Thyroid gland (tissue), 4 donors: ENCODE results near the gene KCNJ5. TPM values are rescaled to one million over a fixed set of nuclear protein-coding genes. Genes with fewer than 3 reads are reported as not detected.

Experiments used
- DNase-seq, 2 donors: peaks; one replicate each; pipeline ENCODE4 v3.0.0-alpha.2; 2019
- H3K27ac ChIP-seq, 3 donors: fragments of 200-600 bp; sonication (generic); 1 replicate in 2 of 3; 2 replicates in 1 of 3; pipeline ENCODE4 v1.5.1; 2016 to 2019; ENCODE audit warnings: mild to moderate bottlenecking in 1 of 3, moderate library complexity in 1 of 3
- H3K27me3 ChIP-seq: fragments of 200-600 bp; sonication (generic); one replicate; pipeline ENCODE4 v1.5.1; 2019
- H3K36me3 ChIP-seq, 2 donors: fragments of 200-600 bp; sonication (generic); one replicate each; pipeline ENCODE4 v1.5.1; 2016 to 2019
- H3K4me1 ChIP-seq, 2 donors: fragments of 200-600 bp; sonication (generic); one replicate each; pipeline ENCODE4 v1.5.1; 2017 to 2019
- H3K4me3 ChIP-seq, 3 donors: fragments of 200-600 bp; sonication (generic); replicated peaks in 1 of 3; 1 replicate in 2 of 3; 2 replicates in 1 of 3; pipeline ENCODE4 v1.5.1; 2016; ENCODE audit warnings: mild to moderate bottlenecking in 1 of 3
- H3K9me3 ChIP-seq: fragments of 200-600 bp; sonication (generic); one replicate; pipeline ENCODE4 v1.5.1; 2017
- CTCF ChIP-seq, 6 experiments: fragments of 200-600 bp in 3 of 6; fragments of 450-650 bp in 3 of 6; sonication (generic) in 3 of 6; IDR thresholded peaks; one replicate each; pipeline ENCODE4 v1.5.1; 2016 to 2019; ENCODE audit warnings: antibody characterized with exemption in 6 of 6, mild to moderate bottlenecking in 2 of 6, inconsistent platforms in 1 of 6, moderate library complexity in 1 of 6
- POLR2A ChIP-seq, 2 donors: fragments of 450-650 bp; IDR thresholded peaks; one replicate each; pipeline ENCODE4 v1.6.1; 2017; ENCODE audit warnings: antibody characterized with exemption in 2 of 2, mild to moderate bottlenecking in 2 of 2, moderate library complexity in 1 of 2
- WGBS, 2 donors: methylation state at CpG; one replicate each; pipeline ENCODE4 v1.1.5; 2017; 5-methylcytosine and 5-hydroxymethylcytosine counted together
- intact Hi-C: fragments of 100-400 bp; cut with DNase I; formaldehyde crosslinking; loops from one replicate; pipeline ENCODE4 v1.15.1; 2023
- total RNA-seq, 4 donors: library from RNA; depleted of rRNA; stranded (reverse); fragments of >200 nt; gene quantifications; one replicate each; pipeline ENCODE4 v1.2.3, GENCODE V29; 2016

The KCNJ5 gene
- total RNA-seq, 4 donors from 2014 or later, result 0.40 to 2.7 (median 1.2) TPM

- Histone ChIP-seq H3K4me1 (peaks cover 4% of the 10 kb centered on the region in 2 donors), H3K4me3 (no peak overlapping the region), H3K27me3 (no peaks in the 10 kb centered on the region), H3K9me3 (no peaks in the 10 kb centered on the region), H3K27ac (no peak overlapping the region), H3K36me3 (no peaks in the 10 kb centered on the region)
- DNase-seq, result no peak
- 86 to 88% methylated on average over 8 of the region's 8 CpGs for WGBS, 2 donors
- TF ChIP-seq CTCF (IDR thresholded peaks at IDR 0.05), result no peak
- no peak for TF ChIP-seq POLR2A (IDR thresholded peaks at IDR 0.05)
- intact Hi-C loops, result no loop called here
These were observed 18.4 kb downstream of the KCNJ5 start for GRCh38 chr11:128909438-128910125.

GRCh38 chr11:128910576-128910975 lies 19.4 kb downstream of the KCNJ5 start:
- TF ChIP-seq POLR2A (IDR thresholded peaks at IDR 0.05), result no peak
- no peak for TF ChIP-seq CTCF (IDR thresholded peaks at IDR 0.05)
- no peaks in the 10 kb centered on the region for H3K27me3 ChIP-seq
- intact Hi-C loops, result no loop called here

GRCh38 chr11:128911239-128911638 lies 20.1 kb downstream of the KCNJ5 start:
- no peak overlapping the region for H3K27ac ChIP-seq
- no peaks in the 10 kb centered on the region for H3K4me1 ChIP-seq
- TF ChIP-seq POLR2A (IDR thresholded peaks at IDR 0.05) (no peak), CTCF (IDR thresholded peaks at IDR 0.05) (no peak)
- no peak overlapping the region for H3K4me3 ChIP-seq
- no peak for DNase-seq
- no peaks in the 10 kb centered on the region for H3K27me3 ChIP-seq
- no peaks in the 10 kb centered on the region for H3K36me3 ChIP-seq
- intact Hi-C loops, result no loop called here
- no peaks in the 10 kb centered on the region for H3K9me3 ChIP-seq
- 95 to 97% methylated on average over 17 of the region's 17 CpGs for WGBS, 2 donors

More at GRCh38 chr11:128910576-128910975, 19.4 kb downstream of the KCNJ5 start:
- H3K9me3 ChIP-seq, result no peaks in the 10 kb centered on the region
- no peaks in the 10 kb centered on the region for H3K36me3 ChIP-seq
- peaks cover 0 to 4% of the 10 kb centered on the region in 2 donors for H3K4me1 ChIP-seq
- DNase-seq, result no peak
- 93 to 97% methylated on average over 3 of the region's 3 CpGs for WGBS, 2 donors
- no peak overlapping the region for H3K27ac ChIP-seq
- H3K4me3 ChIP-seq, result no peak overlapping the region

GRCh38 chr11:128911701-128912100 lies 20.5 kb downstream of the KCNJ5 start:
- no peaks in the 10 kb centered on the region for H3K9me3 ChIP-seq
- H3K4me1 ChIP-seq, result no peaks in the 10 kb centered on the region
- no peak for DNase-seq
- intact Hi-C loops, result no loop called here
- H3K27me3 ChIP-seq, result no peaks in the 10 kb centered on the region
- no peaks in the 10 kb centered on the region for H3K36me3 ChIP-seq
- no peak overlapping the region for H3K4me3 ChIP-seq
- WGBS, 2 donors, result 95 to 96% methylated on average over 4 to 18 of the region's 18 CpGs
- TF ChIP-seq CTCF (IDR thresholded peaks at IDR 0.05), result no peak
- TF ChIP-seq POLR2A (IDR thresholded peaks at IDR 0.05), result no peak
- no peak overlapping the region for H3K27ac ChIP-seq

GRCh38 chr11:128913806-128914205 lies 22.6 kb downstream of the KCNJ5 start:
- WGBS, 2 donors, result 91 to 94% methylated on average over 4 to 5 of the region's 5 CpGs
- Histone ChIP-seq H3K27me3 (no peaks in the 10 kb centered on the region), H3K9me3 (no peaks in the 10 kb centered on the region), H3K36me3 (no peaks in the 10 kb centered on the region), H3K4me3 (no peak overlapping the region), H3K4me1 (no peaks in the 10 kb centered on the region), H3K27ac (no peak overlapping the region)
- no peak for DNase-seq
- intact Hi-C loops, result no loop called here
- no peak for TF ChIP-seq CTCF (IDR thresholded peaks at IDR 0.05)
- no peak for TF ChIP-seq POLR2A (IDR thresholded peaks at IDR 0.05)
